HG02840 (cell line): ENCODE data around the gene CPPED1.
A peak's percentile ranks its signal among the peaks of the same experiment; 100 is the strongest.

Source experiments
- ATAC-seq: cut with Tn5 transposase; IDR thresholded peaks from one replicate; pipeline ENCODE4 v1.9.1; 2021; ENCODE audit warnings: mild to moderate bottlenecking, moderate library complexity, moderate number of reproducible peaks; ENCODE audit not compliant: unreplicated experiment, low FRiP score

Gene CPPED1

GRCh38 chr16:12613992-12614661 is 189.6 kb downstream of the CPPED1 start:
- no peak for ATAC-seq

- peak; percentile 69 for ATAC-seq
These were observed 190.3 kb downstream of the CPPED1 start for GRCh38 chr16:12613131-12613991.

GRCh38 chr16:12612598-12613101 is 191.0 kb downstream of the CPPED1 start:
- ATAC-seq, result no peak

GRCh38 chr16:12611916-12612597 is 191.6 kb downstream of the CPPED1 start:
- ATAC-seq, result no peak

GRCh38 chr16:12611006-12611477 is 192.6 kb downstream of the CPPED1 start:
- ATAC-seq, result no peak

GRCh38 chr16:12609937-12610699 is 193.6 kb downstream of the CPPED1 start:
- ATAC-seq, result no peak
